Mesenchymal stem cell (in vitro differentiated cells and primary cell): ENCODE results near the gene UBC. TPM values are rescaled to one million over a fixed set of nuclear protein-coding genes. Genes with fewer than 3 reads are reported as not detected.

Experiments used
- DNase-seq: peaks from one replicate; pipeline ENCODE4 v3.0.0-alpha.2; 2013
- H2AFZ ChIP-seq: one replicate; pipeline ENCODE4 v1.6.1; 2013; ENCODE audit warnings: low read depth, mild to moderate bottlenecking, control low read depth, inconsistent platforms, low read length, moderate library complexity
- H2AK5ac ChIP-seq: 2 replicates; pipeline ENCODE4 v1.6.1; 2013; ENCODE audit warnings: low read length, moderate library complexity, mild to moderate bottlenecking, inconsistent platforms; ENCODE audit not compliant: severe bottlenecking
- H2BK120ac ChIP-seq: one replicate; pipeline ENCODE4 v1.6.1; 2013; ENCODE audit warnings: low read depth, mild to moderate bottlenecking, inconsistent platforms, low read length, moderate library complexity
- H2BK12ac ChIP-seq, 2 experiments: one replicate each; pipeline ENCODE4 v1.6.1; 2013; ENCODE audit warnings: inconsistent platforms in 2 of 2, low read length in 2 of 2, mild to moderate bottlenecking in 2 of 2, moderate library complexity in 2 of 2, control low read depth in 1 of 2
- H2BK15ac ChIP-seq: one replicate; pipeline ENCODE4 v1.6.1; 2013; ENCODE audit warnings: mild to moderate bottlenecking, low read depth, inconsistent platforms; ENCODE audit not compliant: poor library complexity, severe bottlenecking
- H2BK5ac ChIP-seq: 2 replicates; pipeline ENCODE4 v1.6.1; 2013; ENCODE audit warnings: low read depth, mild to moderate bottlenecking, low read length, control low read depth, inconsistent platforms; ENCODE audit not compliant: poor library complexity, severe bottlenecking
- H3K14ac ChIP-seq, 2 experiments: one replicate each; pipeline ENCODE4 v1.6.1; 2013; ENCODE audit warnings: inconsistent platforms in 2 of 2, low read length in 2 of 2, control low read depth in 1 of 2, mild to moderate bottlenecking in 1 of 2, moderate library complexity in 1 of 2
- H3K18ac ChIP-seq, 2 experiments: one replicate each; pipeline ENCODE4 v1.6.1; 2013; ENCODE audit warnings: inconsistent platforms in 2 of 2, low read length in 2 of 2, control low read depth in 1 of 2, low read depth in 1 of 2, mild to moderate bottlenecking in 1 of 2
- H3K23ac ChIP-seq, 2 experiments: one replicate each; pipeline ENCODE4 v1.6.1; 2013; ENCODE audit warnings: inconsistent platforms in 2 of 2, low read length in 2 of 2, mild to moderate bottlenecking in 2 of 2, moderate library complexity in 2 of 2, control low read depth in 1 of 2
- H3K27ac ChIP-seq: 2 replicates; pipeline ENCODE4 v1.5.1; 2013; ENCODE audit warnings: mild to moderate bottlenecking, moderate library complexity, low read length, control low read depth, inconsistent platforms; ENCODE audit not compliant: poor library complexity, severe bottlenecking
- H3K27me3 ChIP-seq, 2 experiments: 2 replicates each; pipeline versions ENCODE4 v1.6.1 to v1.7.0; 2013; ENCODE audit warnings: low read length in 2 of 2, mild to moderate bottlenecking in 2 of 2, moderate library complexity in 2 of 2, control low read depth in 1 of 2, inconsistent platforms in 1 of 2; ENCODE audit not compliant: control insufficient read depth in 1 of 2, insufficient read depth in 1 of 2
- H3K36me3 ChIP-seq, 2 experiments: 2 replicates each; pipeline versions ENCODE4 v1.6.1 to v1.7.0; 2013; ENCODE audit warnings: low read length in 2 of 2, control low read depth in 1 of 2, inconsistent platforms in 1 of 2, low read depth in 1 of 2, mild to moderate bottlenecking in 1 of 2; ENCODE audit not compliant: insufficient read depth in 2 of 2, control insufficient read depth in 1 of 2
- H3K4ac ChIP-seq, 2 experiments: one replicate each; pipeline ENCODE4 v1.6.1; 2013; ENCODE audit warnings: inconsistent platforms in 2 of 2, low read length in 2 of 2, mild to moderate bottlenecking in 2 of 2, moderate library complexity in 2 of 2, control low read depth in 1 of 2, low read depth in 1 of 2
- H3K4me1 ChIP-seq: 2 replicates; pipeline ENCODE4 v1.6.1; 2013; ENCODE audit warnings: low read depth, low read length, control low read depth; ENCODE audit not compliant: control insufficient read depth, insufficient read depth
- H3K4me2 ChIP-seq: 2 replicates; pipeline ENCODE4 v1.6.1; 2013; ENCODE audit warnings: low read length, mild to moderate bottlenecking, inconsistent platforms; ENCODE audit not compliant: poor library complexity, severe bottlenecking
- H3K4me3 ChIP-seq, 2 experiments: 2 replicates each; pipeline versions ENCODE4 v1.5.1 to v1.7.0; 2013; ENCODE audit warnings: low read length in 2 of 2, mild to moderate bottlenecking in 2 of 2, control low read depth in 1 of 2, low read depth in 1 of 2; ENCODE audit not compliant: insufficient read depth in 1 of 2
- H3K79me1 ChIP-seq: replicated peaks from 2 replicates; pipeline ENCODE4 v1.6.1; 2013; ENCODE audit warnings: mild to moderate bottlenecking, control low read depth, low read length, inconsistent platforms; ENCODE audit not compliant: poor library complexity, severe bottlenecking
- H3K9ac ChIP-seq: 2 replicates; pipeline ENCODE4 v1.7.0; 2013; ENCODE audit warnings: mild to moderate bottlenecking, low read length, moderate library complexity
- H3K9me3 ChIP-seq: 2 replicates; pipeline ENCODE4 v1.7.0; 2013; ENCODE audit warnings: mild to moderate bottlenecking, low read length; ENCODE audit not compliant: control insufficient read depth
- H4K8ac ChIP-seq: one replicate; pipeline ENCODE4 v1.6.1; 2013; ENCODE audit warnings: inconsistent platforms, mild to moderate bottlenecking, low read length, moderate library complexity
- H4K91ac ChIP-seq: one replicate; pipeline ENCODE4 v1.6.1; 2013; ENCODE audit warnings: mild to moderate bottlenecking, low read length, inconsistent platforms
- WGBS: methylation state at CpG from one replicate; pipeline ENCODE4 v1.1.7; 2013; ENCODE audit warnings: mixed read lengths; 5-methylcytosine and 5-hydroxymethylcytosine counted together
- small RNA-seq: library from polyadenylated mRNA; stranded (forward); fragments of <200 nt; extraction: miRNeasy Mini kit (QIAGEN cat#:217004); gene quantifications from one replicate; pipeline ENCODE3, GENCODE V24; 2013; ENCODE audit warnings: low read depth

Gene UBC

DNA sequence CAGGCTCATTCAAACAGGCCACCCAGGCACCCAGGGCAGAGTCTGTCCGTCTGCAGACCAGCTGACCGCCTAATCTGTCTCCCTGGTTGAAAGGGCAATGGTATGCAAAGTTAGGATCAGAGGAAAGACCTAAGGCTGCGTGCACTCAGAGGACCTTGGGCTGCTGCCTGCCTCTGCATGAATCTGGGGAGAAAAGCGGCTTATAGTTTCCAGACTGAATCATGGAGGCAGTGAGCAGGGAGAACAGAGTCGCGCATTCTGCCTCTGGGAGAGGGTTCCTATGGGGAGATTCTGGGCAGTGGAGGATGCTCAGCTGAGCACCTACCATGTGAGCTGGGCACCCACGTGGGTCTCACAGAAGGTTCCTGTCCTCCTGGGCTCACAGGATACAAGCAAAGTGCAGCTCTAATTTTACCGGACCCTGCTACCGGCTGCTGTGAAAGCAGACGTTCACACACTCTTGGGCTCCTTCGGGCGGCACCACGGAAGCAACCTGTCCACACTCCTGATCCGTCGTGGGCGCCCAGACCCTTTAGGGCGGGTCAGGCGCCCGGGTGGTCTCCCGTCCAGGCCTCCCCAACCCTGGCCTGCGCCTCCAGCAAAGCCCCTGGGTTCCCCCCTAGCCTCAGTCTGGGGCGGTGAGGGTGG, 51.6 kb downstream of the UBC start:
- H2BK15ac ChIP-seq = no peak overlapping the region
- H3K18ac ChIP-seq = peak overlapping the region; percentile 23 to 98
- H2BK5ac ChIP-seq = no peak overlapping the region
- peak overlapping the region; percentile 89 for H2AFZ ChIP-seq
- no peak overlapping the region for H3K27ac ChIP-seq
- peak overlapping the region in 1 of 2 experiments; percentile 92 for H3K14ac ChIP-seq
- peak overlapping the region in 1 of 2 experiments; percentile 90 for H3K23ac ChIP-seq
- H3K9ac ChIP-seq = peak overlapping the region; percentile 82
- H3K79me1 ChIP-seq = peaks cover 5% of the 10 kb centered on the region
- peak overlapping the region in 1 of 2 experiments; percentile 89 for H2BK12ac ChIP-seq
- H3K9me3 ChIP-seq = no peaks in the 10 kb centered on the region
- peak overlapping the region; percentile 77 to 86 for H3K4me3 ChIP-seq
- peak overlapping the region in 1 of 2 experiments; percentile 90 for H3K4ac ChIP-seq
- no peak overlapping the region for H4K91ac ChIP-seq
- no peaks in the 10 kb centered on the region for H3K27me3 ChIP-seq
- H4K8ac ChIP-seq = peak overlapping the region; percentile 27
- no peak overlapping the region for H2BK120ac ChIP-seq
- no peak overlapping the region for H2AK5ac ChIP-seq
- peaks cover 17% of the 10 kb centered on the region for H3K4me1 ChIP-seq
- peak overlapping the region; percentile 100 for H3K4me2 ChIP-seq
- WGBS = 29% methylated on average over 17 of the region's 22 CpGs
- peak; percentile 46 for DNase-seq
- no peaks in the 10 kb centered on the region for H3K36me3 ChIP-seq

DNA sequence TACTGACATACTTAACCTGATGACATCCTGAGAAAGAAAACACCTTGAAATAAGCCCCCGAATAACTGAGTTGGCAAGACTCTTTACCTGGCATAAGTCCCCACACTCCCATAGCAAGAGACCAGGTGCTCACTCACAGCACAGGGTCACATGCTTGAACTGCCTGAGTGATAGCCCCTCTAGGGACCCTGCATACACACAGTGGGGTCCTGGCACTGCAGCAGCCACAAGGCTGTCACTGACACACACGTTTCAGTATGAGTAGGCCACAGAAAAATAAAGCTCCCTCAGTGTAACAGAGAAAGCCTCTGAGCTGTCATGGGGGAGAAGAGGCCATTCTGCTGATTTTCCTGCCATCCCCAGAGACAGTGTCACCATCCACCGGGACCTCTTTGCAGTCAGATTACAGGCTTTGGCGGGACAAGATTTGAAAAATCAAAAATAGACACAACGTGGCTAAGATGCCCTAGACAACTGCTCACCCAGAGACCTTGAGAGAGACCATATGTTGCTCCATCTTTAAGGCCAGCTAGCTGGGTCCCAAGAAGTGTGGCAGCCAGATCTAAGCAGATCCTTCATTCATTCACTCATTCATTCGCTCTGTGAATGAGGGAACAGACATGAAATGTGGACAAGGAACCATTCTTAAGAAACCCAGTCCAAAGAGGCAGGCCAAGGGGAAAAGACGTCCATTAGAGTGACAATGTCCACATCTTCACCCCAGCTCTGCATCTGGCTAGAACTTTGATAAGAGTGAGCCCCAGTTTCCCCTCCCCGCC, 52.4 kb downstream of the UBC start:
- no peak overlapping the region for H2BK12ac ChIP-seq
- H3K4ac ChIP-seq = peak overlapping the region in 1 of 2 experiments; percentile 24
- no peaks in the 10 kb centered on the region for H3K36me3 ChIP-seq
- H3K27me3 ChIP-seq = no peaks in the 10 kb centered on the region
- H2BK15ac ChIP-seq = no peak overlapping the region
- peak overlapping the region in 1 of 2 experiments; percentile 86 for H3K4me3 ChIP-seq
- no peak overlapping the region for H3K27ac ChIP-seq
- no peak overlapping the region for H2BK5ac ChIP-seq
- no peak overlapping the region for H2BK120ac ChIP-seq
- H3K9me3 ChIP-seq = no peaks in the 10 kb centered on the region
- H3K14ac ChIP-seq = no peak overlapping the region
- H2AK5ac ChIP-seq = no peak overlapping the region
- no peak overlapping the region for H3K9ac ChIP-seq
- peaks cover 17% of the 10 kb centered on the region for H3K4me1 ChIP-seq
- H4K91ac ChIP-seq = no peak overlapping the region
- H4K8ac ChIP-seq = no peak overlapping the region
- H3K79me1 ChIP-seq = peaks cover 5% of the 10 kb centered on the region
- no peak for DNase-seq
- H2AFZ ChIP-seq = no peak overlapping the region
- WGBS = 90% methylated on average over 8 of the region's 8 CpGs
- H3K18ac ChIP-seq = no peak overlapping the region
- no peak overlapping the region for H3K23ac ChIP-seq
- no peak overlapping the region for H3K4me2 ChIP-seq

Small RNAs within 50 kb of the gene (small RNA-seq; reads per million reads assigned to genes)
- gene MIR5188 (not detected), gene RNU6-927P (not detected)
